CD14-positive monocyte (primary cell): ENCODE data around the gene PPP2R1A. TPM values are rescaled to one million over a fixed set of nuclear protein-coding genes. Genes with fewer than 3 reads are reported as not detected.

Experiments
- DNase-seq, 3 donors: peaks; one replicate each; pipeline ENCODE4 v3.0.0-alpha.2; 2011 to 2022
- H2AFZ ChIP-seq: 2 replicates; pipeline ENCODE4 v1.6.0; 2012; ENCODE audit warnings: mild to moderate bottlenecking, low read depth, low read length, inconsistent platforms; ENCODE audit not compliant: insufficient read depth, poor library complexity, severe bottlenecking
- H3K27ac ChIP-seq, 2 donors: 1 replicate in 1 of 2; 2 replicates in 1 of 2; pipeline ENCODE4 v1.5.1; 2012 to 2013; ENCODE audit warnings: low read length in 2 of 2, control low read depth in 1 of 2, inconsistent platforms in 1 of 2, low read depth in 1 of 2, mild to moderate bottlenecking in 1 of 2
- H3K27me3 ChIP-seq, 2 donors: one replicate each; pipeline versions ENCODE4 v1.6.0 to v1.6.1; 2011 to 2013; ENCODE audit warnings: low read length in 2 of 2; ENCODE audit not compliant: control insufficient read depth in 2 of 2, insufficient read depth in 2 of 2
- H3K36me3 ChIP-seq, 2 donors: replicated peaks in 1 of 2; 1 replicate in 1 of 2; 2 replicates in 1 of 2; pipeline versions ENCODE4 v1.5.1 to v1.6.1; 2012 to 2013; ENCODE audit warnings: low read length in 2 of 2, control low read depth in 1 of 2, inconsistent platforms in 1 of 2, mild to moderate bottlenecking in 1 of 2; ENCODE audit not compliant: insufficient read depth in 2 of 2, control insufficient read depth in 1 of 2
- H3K4me1 ChIP-seq, 2 donors: 1 replicate in 1 of 2; 2 replicates in 1 of 2; pipeline versions ENCODE4 v1.5.1 to v1.6.1; 2012 to 2013; ENCODE audit warnings: low read length in 2 of 2, control low read depth in 1 of 2, inconsistent platforms in 1 of 2, mild to moderate bottlenecking in 1 of 2, moderate library complexity in 1 of 2; ENCODE audit not compliant: insufficient read depth in 2 of 2, control insufficient read depth in 1 of 2
- H3K4me2 ChIP-seq: replicated peaks from 2 replicates; pipeline ENCODE3; 2012; ENCODE audit warnings: low read length, moderate library complexity, mild to moderate bottlenecking; ENCODE audit not compliant: poor library complexity, severe bottlenecking; ENCODE audit errors: extremely low read depth
- H3K4me3 ChIP-seq, 3 experiments: fragments of 200-600 bp in 1 of 3; sonication (generic) in 1 of 3; replicated peaks in 1 of 3; 1 replicate in 2 of 3; 2 replicates in 1 of 3; pipeline ENCODE4 v1.5.1; 2011 to 2013; ENCODE audit warnings: low read length in 3 of 3, mild to moderate bottlenecking in 3 of 3, control low read depth in 2 of 3, low read depth in 2 of 3, inconsistent platforms in 1 of 3, moderate library complexity in 1 of 3
- H3K79me2 ChIP-seq: 2 replicates; pipeline ENCODE4 v1.6.0; 2012; ENCODE audit warnings: mild to moderate bottlenecking, control low read depth, inconsistent platforms, low read length, moderate library complexity; ENCODE audit not compliant: insufficient read depth
- H3K9ac ChIP-seq: 2 replicates; pipeline ENCODE4 v1.6.0; 2017; ENCODE audit warnings: low read length, mild to moderate bottlenecking; ENCODE audit not compliant: insufficient read depth, poor library complexity, severe bottlenecking
- H3K9me3 ChIP-seq, 2 donors: replicated peaks in 1 of 2; 1 replicate in 1 of 2; 2 replicates in 1 of 2; pipeline versions ENCODE4 v1.5.1 to v1.6.1; 2012 to 2013; ENCODE audit warnings: low read length in 2 of 2, control low read depth in 1 of 2; ENCODE audit not compliant: control insufficient read depth in 1 of 2, insufficient read depth in 1 of 2
- H4K20me1 ChIP-seq: 2 replicates; pipeline ENCODE4 v1.6.0; 2012; ENCODE audit warnings: mild to moderate bottlenecking, low read length, control low read depth, moderate library complexity; ENCODE audit not compliant: insufficient read depth
- H3K27ac Mint-ChIP-seq, 7 donors: one replicate each; pipeline ENCODE4 v1.8.0; 2020; ENCODE audit warnings: mild to moderate bottlenecking in 7 of 7, mixed read lengths in 7 of 7, moderate library complexity in 6 of 7, inconsistent platforms in 2 of 7
- H3K27me3 Mint-ChIP-seq, 3 donors: one replicate each; pipeline ENCODE4 v1.8.0; 2021 to 2022; ENCODE audit warnings: low read depth in 3 of 3, mild to moderate bottlenecking in 3 of 3, mixed read lengths in 3 of 3, moderate library complexity in 3 of 3, inconsistent platforms in 1 of 3
- H3K36me3 Mint-ChIP-seq, 2 donors: one replicate each; pipeline ENCODE4 v1.8.0; 2020; ENCODE audit warnings: mixed read lengths in 2 of 2, inconsistent platforms in 1 of 2, mild to moderate bottlenecking in 1 of 2
- H3K4me1 Mint-ChIP-seq: one replicate; pipeline ENCODE4 v1.8.0; 2020; ENCODE audit warnings: mild to moderate bottlenecking, mixed read lengths
- H3K4me3 Mint-ChIP-seq, 2 donors: one replicate each; pipeline ENCODE4 v1.8.0; 2020; ENCODE audit warnings: mild to moderate bottlenecking in 2 of 2, mixed read lengths in 2 of 2, moderate library complexity in 1 of 2
- H3K9me3 Mint-ChIP-seq, 7 donors: one replicate each; pipeline ENCODE4 v1.8.0; 2020 to 2022; ENCODE audit warnings: mixed read lengths in 7 of 7, mild to moderate bottlenecking in 6 of 7, moderate library complexity in 6 of 7, inconsistent platforms in 2 of 7
- WGBS: methylation state at CpG from one replicate; pipeline ENCODE4 v1.1.5; 2013; ENCODE audit warnings: missing lambda C conversion rate; ENCODE audit not compliant: insufficient coverage; 5-methylcytosine and 5-hydroxymethylcytosine counted together
- intact Hi-C, 2 donors: fragments of 100-400 bp; cut with micrococcal nuclease; formaldehyde crosslinking; loops; one replicate each; pipeline versions ENCODE4 v1.15.0 to v1.15.1; 2023
- polyA plus RNA-seq, 3 donors: library from polyadenylated mRNA; depleted of rRNA in 1 of 3; unstranded in 2 of 3; stranded (reverse) in 1 of 3; fragments of 300-500 nt in 2 of 3; fragments of >200 nt in 1 of 3; fragmentation: Illumina TruSeq in 2 of 3; gene quantifications; 1 replicate in 2 of 3; 2 replicates in 1 of 3; pipeline ENCODE4 v1.2.3, GENCODE V29; 2012 to 2021
- TF ChIP-seq, protein P1 (sequence below): fragments of 200-600 bp; IDR thresholded peaks from one replicate; pipeline ENCODE4 v1.8.0; 2022; ENCODE audit warnings: antibody characterized with exemption, mild to moderate bottlenecking

The PPP2R1A gene
- polyA plus RNA-seq, 3 donors: 79.9 to 151 (median 127) TPM

DNA sequence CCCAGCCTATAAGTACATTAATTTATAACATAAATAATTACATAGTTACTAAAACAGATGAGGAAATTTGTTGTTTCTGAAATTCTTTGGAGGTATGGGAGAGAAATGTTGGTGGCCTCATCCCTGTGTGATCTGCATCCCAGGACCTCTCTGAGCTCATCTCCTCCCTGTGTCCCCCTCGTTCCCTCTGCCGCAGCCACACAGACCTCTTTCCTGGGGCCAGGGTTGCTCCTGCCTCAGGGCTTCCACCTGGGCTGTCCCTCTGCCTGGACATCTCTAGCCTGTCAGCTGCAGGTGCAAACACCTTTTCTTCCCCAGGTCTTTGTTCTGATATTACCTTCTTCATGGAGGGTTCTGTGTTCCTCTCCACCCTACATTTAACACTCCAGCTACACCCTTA lies 83.4 kb downstream of the PPP2R1A start:
- intact Hi-C loops: loop anchor here in 1 of 2 donors (10.0 kb wide), 1 partner anchor 262 kb away; no protein-coding TSS in a partner anchor
- Histone ChIP-seq H3K36me3 (peaks cover 2 to 62% of the 10 kb centered on the region in 2 donors), H2AFZ (no peak overlapping the region), H3K4me1 (peaks cover 9 to 15% of the 10 kb centered on the region in 2 donors), H3K4me2 (no peak overlapping the region), H3K79me2 (peaks cover 86% of the 10 kb centered on the region), H3K4me3 (peak overlapping the region in 1 of 3 experiments; percentile 16), H3K27me3 (no peaks in the 10 kb centered on the region), H3K9me3 (peaks cover 57 to 60% of the 10 kb centered on the region in 2 donors), H4K20me1 (no peaks in the 10 kb centered on the region), H3K27ac (no peak overlapping the region), H3K9ac (no peak overlapping the region)
- H3K4me3 Mint-ChIP-seq: no peak overlapping the region
- peaks cover 14% of the 10 kb centered on the region for H3K4me1 Mint-ChIP-seq
- DNase-seq: no peak
- H3K27ac Mint-ChIP-seq: peak overlapping the region in 1 of 7 donors; percentile 32
- WGBS: 100% methylated on average over 2 of the region's 2 CpGs
- H3K36me3 Mint-ChIP-seq: peaks cover 45 to 59% of the 10 kb centered on the region in 2 donors
- peaks cover 46 to 73% (median 62%) of the 10 kb centered on the region in 7 donors for H3K9me3 Mint-ChIP-seq
- TF ChIP-seq, protein P1, sequence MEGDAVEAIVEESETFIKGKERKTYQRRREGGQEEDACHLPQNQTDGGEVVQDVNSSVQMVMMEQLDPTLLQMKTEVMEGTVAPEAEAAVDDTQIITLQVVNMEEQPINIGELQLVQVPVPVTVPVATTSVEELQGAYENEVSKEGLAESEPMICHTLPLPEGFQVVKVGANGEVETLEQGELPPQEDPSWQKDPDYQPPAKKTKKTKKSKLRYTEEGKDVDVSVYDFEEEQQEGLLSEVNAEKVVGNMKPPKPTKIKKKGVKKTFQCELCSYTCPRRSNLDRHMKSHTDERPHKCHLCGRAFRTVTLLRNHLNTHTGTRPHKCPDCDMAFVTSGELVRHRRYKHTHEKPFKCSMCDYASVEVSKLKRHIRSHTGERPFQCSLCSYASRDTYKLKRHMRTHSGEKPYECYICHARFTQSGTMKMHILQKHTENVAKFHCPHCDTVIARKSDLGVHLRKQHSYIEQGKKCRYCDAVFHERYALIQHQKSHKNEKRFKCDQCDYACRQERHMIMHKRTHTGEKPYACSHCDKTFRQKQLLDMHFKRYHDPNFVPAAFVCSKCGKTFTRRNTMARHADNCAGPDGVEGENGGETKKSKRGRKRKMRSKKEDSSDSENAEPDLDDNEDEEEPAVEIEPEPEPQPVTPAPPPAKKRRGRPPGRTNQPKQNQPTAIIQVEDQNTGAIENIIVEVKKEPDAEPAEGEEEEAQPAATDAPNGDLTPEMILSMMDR: no peak
- H3K27me3 Mint-ChIP-seq: no peaks in the 10 kb centered on the region

GRCh38 chr19:52274191-52274590 lies 84.3 kb downstream of the PPP2R1A start:
- Mint-ChIP-seq H3K4me1 (peaks cover 13% of the 10 kb centered on the region), H3K4me3 (no peak overlapping the region), H3K9me3 (peaks cover 52 to 78% (median 70%) of the 10 kb centered on the region in 7 donors), H3K27ac (no peak overlapping the region), H3K27me3 (no peaks in the 10 kb centered on the region), H3K36me3 (peaks cover 53 to 68% of the 10 kb centered on the region in 2 donors)
- no peak overlapping the region for H3K27ac ChIP-seq
- H4K20me1 ChIP-seq: no peaks in the 10 kb centered on the region
- 94% methylated on average over 3 of the region's 5 CpGs for WGBS
- no peak overlapping the region for H2AFZ ChIP-seq
- H3K36me3 ChIP-seq: peaks cover 2 to 71% of the 10 kb centered on the region in 2 donors
- no peak overlapping the region for H3K4me2 ChIP-seq
- peak overlapping the region in 1 of 3 experiments; percentile 14 for H3K4me3 ChIP-seq
- H3K79me2 ChIP-seq: peaks cover 95% of the 10 kb centered on the region
- no peak for DNase-seq
- H3K4me1 ChIP-seq: peaks cover 5 to 11% of the 10 kb centered on the region in 2 donors
- TF ChIP-seq, protein P1: no peak
- H3K27me3 ChIP-seq: no peaks in the 10 kb centered on the region
- no peak overlapping the region for H3K9ac ChIP-seq
- intact Hi-C loops: loop anchor here in 1 of 2 donors (10.0 kb wide), 1 partner anchor 261 kb away; no protein-coding TSS in a partner anchor
- peaks cover 63 to 69% of the 10 kb centered on the region in 2 donors for H3K9me3 ChIP-seq
